HG02884 (cell line): ENCODE results near the gene SURF2.
A peak's percentile ranks its signal among the peaks of the same experiment; 100 is the strongest.

ENCODE experiments used
- ATAC-seq: cut with Tn5 transposase; IDR thresholded peaks from one replicate; pipeline ENCODE4 v1.9.1; 2021; ENCODE audit warnings: mild to moderate bottlenecking, moderate library complexity; ENCODE audit not compliant: unreplicated experiment

Gene SURF2

DNA sequence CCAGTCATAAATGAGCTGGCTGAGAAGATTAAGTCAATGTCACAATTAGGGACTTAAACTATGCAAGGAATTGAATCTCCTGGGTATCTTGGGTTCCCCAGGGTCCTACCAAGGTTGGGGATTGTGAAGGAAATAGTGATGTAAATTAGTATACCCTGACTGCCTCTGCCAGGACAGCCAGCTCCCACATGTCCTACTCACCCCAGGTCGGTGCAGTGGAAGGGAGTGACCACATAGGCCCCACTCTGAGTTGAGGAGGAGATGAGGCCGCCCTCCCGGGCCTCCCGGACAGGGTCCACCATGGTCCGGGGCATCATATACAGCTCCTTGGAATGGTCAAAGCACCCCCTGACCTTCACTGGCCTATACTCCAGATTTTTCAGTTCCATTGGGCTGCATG is 2.8 kb upstream of the SURF2 start:
- no peak for ATAC-seq

DNA sequence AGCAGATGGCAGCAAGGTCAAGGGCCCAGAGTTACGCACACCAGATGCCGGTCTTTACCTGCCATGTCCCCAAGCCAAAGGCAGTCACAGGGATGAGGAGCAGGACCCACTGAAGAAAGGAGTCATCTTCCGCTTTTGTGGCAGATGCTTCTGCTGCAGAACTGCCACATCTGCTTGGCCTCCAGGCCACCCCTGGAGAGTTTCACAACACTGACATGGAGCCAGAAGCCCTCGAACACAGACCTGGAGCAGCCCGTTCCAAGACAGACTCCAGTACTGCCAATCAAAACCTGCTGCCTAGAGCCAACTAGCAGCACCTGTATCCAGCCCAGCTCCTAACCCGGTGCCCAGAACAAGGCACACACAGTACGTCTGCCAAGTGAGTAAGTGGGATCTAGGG is 1.6 kb upstream of the SURF2 start:
- no peak for ATAC-seq

DNA sequence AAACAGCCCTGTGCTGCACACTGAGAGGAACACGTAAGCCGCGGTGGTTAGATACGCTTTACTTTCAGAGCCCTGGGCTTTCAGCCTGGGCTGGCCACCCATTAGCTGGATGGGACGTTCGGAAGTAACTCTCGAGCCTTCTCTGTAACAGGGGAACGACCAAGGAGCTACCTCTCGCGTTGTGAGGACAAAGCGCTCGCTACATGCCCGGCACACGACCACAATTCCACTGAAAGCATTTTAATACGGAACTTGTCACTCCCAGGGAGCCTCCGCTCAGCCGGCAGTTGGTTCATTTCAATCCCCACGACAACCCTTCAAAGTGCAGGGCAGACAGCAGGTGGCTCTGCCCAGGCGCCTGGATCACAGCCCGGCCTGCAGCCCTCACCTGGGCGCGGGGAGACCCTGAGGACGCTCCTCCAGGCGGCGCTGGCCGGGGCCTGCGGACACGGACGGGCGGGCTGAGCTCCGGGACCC is 431 bp upstream of the SURF2 start:
- no peak for ATAC-seq

DNA sequence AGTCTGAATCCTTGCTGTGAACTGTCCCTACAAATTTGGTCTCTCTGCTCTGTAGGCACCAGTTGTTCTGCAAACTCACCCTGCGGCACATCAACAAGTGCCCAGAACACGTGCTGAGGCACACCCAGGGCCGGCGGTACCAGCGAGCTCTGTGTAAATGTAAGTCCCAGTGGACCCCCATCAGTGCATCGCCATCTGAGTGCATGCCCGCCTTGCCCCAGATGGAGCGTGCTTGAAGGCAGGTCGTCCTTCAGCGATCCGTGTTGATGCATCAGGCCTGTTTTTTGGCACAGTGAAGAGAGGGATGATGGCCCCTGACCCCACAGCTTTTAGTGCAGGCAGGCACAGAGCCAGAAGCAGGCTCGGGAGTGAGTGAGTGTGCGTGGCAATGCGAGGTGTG is 1.3 kb downstream of the SURF2 start:
- no peak for ATAC-seq

DNA sequence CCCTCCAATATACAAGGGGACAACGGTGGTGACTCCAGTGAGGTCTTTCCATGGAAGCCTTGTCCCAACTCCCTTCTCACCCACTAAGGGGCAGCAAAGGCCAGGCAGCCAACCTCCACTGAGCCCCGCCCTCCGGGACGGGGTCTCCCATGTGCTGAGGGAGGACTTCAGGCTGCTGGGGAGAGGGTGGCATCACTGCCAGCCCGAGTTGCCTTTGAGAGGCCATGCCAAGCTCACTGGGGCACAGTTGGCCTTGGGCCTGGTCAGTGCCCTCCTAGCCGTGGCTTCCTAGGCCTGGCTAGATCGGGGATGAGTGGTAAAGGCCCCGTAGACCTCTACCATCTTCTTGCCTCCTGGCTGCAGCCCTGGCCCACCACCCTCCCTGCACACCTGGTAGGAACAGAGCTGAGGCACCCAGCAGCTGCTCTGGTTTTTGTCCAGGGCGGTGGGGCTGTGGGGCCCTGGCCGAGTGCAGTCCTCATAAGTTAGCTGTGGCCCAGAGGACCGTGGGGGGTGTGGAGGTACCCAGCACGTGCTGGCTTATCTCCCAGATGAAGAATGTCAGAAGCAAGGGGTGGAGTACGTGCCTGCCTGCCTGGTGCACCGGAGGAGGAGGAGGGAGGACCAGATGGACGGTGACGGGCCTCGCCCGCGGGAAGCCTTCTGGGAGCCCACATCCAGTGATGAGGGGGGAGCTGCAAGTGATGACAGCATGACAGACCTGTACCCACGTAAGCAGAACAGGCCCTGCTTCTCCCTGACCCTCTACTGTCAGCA is 3.2 kb downstream of the SURF2 start:
- no peak for ATAC-seq

DNA sequence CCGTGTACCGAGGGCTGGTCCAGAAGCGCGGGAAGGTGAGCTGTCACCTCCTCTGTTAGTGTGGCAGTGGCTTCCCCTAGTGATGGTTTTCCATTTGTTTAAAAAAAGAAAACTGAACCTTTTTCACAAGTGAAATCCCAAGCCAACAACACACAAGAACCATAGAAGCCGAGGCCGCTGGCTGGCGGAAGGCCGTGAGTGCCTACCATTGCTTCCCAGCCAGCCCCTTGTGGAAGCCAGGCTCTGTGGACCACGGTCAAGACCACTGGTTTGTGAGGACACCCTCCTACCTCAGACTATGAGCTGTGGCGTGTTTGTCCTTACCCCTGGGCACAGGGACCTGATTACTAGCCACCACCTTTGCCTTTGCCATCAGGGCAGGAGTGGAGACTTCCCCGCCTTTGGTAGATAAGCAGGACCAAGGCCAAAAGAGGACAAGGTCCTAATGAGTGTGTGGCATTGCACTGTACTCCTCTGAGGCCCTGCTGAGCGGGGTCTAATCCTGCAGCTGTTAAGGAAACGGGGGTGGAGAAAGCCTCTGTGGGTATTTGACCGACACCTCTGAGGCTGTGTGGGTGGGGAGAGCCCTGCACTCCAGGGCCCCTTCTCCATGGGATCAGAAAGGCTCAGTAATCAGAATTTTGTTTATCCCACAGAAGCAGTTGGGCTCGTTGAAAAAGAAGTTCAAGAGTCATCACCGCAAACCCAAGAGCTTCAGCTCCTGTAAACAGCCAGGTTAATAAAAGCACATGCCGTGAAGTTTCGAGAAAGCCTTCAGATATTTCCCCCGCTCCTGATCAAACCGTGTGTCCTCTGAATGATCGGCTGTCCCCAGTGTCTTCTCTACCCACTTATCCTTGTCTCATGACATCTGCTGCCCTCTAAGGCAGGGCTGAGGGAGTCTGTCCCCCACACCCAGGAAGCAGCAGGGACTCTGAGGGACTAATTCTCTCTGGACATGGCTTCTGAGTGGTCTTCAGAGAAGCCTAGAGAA is 4.3 kb downstream of the SURF2 start:
- ATAC-seq, result no peak

DNA sequence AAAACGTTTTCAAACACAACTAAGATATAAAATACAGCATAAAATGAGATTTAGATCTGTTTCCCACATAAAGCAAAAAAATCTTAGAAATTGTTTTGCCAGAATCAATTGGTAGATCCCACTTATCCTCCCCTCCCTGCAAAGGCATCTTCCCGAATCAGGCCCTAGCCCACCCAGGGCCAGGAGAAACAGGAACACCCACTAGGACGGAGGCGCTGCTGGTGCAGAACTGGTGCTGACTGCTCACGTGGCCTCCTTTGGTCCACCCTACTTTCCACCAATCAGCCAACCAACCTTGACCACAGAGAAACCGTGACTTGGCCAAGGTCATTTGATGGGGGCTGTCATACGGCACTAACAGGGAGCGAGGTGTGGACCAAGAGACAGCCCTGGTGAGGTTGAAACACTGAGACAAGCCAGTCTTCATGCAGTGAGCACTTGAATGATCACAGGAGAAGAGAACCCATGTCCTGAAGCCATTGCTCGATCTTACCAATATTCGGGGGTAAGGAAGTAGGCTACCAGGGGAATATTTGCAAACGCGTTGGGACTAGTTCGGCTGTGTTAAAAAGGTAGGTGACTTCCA is 5.2 kb downstream of the SURF2 start:
- ATAC-seq, result no peak

DNA sequence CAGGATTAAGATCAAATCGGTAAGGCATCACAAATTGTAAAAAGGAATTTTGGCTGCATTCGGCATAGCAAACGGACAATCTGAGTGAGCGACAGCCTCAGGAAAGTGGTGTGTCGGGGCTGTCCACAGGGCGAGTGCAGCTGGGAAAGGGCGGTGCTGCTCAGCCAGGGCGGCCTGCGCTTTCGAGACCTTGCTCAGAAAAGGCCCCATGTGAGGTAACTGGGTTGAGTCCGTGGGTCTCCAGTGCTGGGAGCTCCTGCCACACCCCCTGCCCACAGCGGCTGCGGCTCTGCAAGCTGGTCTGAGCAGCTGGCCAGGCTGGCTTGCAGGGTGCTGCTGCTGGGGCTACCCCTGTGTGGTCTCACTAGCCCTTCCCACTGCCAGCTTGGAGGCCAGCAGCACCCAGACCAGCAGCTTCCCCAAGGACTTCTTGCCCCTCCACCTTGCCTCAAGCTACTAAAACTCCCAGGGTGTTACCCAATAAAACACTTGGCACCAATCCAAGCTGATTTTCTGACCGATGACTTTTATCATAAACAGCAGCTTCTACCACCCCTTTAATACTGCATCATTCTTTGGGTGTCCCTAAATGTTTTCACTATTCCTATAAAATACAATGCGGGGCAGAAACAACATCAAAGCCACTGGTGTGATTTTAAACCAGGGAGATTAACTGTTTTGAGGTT is 6.2 kb downstream of the SURF2 start:
- ATAC-seq, result no peak

DNA sequence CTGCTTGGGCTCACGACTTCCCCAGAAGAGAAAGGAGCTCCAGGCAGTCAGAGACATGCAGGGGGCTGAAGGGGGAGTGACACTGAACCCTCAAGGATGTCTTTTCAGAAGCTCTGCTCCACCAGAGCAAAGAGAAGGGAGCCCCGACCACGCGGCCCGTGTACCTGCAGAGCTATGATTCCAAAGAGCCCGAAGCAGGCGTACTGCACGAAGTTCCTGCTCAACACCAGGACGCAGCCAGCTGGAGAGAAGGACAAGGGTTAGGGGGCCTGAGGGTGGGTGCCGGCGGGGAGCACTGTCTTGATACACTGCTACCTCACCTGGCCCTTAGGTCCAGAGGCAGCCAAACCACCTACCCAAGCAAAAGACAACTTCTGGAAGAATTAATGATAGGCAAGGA is 10.1 kb downstream of the SURF2 start:
- no peak for ATAC-seq

DNA sequence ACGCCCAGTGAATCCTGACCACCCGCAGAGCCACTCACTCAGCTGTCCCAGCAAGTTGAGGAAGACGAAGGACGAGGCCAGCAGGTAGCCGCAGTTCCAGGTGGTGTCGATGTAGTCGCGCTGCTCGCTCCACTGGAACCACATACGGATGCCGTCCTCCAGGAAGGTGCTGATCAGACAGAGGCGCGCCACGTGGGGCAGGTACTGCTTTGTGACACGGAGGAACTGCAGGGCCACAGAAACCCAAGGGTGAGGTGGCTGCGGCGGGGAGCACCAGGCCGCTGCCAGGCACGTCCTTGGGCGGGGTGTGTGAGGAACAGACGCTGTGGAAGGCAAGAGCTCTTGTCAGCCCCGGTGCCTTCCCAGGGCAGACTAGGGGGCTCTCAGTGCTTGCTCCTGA is 10.9 kb downstream of the SURF2 start:
- ATAC-seq, result no peak

DNA sequence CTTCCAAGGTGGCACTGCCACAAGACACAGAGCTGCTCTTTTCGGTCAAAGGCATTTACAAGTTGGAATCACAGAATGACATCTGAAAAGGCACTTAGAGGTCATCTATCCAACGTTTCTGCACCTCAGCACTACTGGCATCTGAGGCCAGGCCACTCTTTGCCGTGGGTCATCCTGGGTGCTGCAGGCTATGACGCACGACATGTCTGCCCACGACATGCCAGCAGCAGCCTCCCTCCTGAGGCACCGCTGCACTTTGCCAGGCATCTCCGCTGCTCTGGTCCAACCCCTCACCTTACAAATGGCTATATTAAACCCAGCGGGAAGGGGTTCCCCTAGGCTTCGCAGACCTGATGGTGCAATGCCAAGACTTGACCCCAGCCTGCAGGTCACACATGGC is 11.4 kb downstream of the SURF2 start:
- no peak for ATAC-seq

DNA sequence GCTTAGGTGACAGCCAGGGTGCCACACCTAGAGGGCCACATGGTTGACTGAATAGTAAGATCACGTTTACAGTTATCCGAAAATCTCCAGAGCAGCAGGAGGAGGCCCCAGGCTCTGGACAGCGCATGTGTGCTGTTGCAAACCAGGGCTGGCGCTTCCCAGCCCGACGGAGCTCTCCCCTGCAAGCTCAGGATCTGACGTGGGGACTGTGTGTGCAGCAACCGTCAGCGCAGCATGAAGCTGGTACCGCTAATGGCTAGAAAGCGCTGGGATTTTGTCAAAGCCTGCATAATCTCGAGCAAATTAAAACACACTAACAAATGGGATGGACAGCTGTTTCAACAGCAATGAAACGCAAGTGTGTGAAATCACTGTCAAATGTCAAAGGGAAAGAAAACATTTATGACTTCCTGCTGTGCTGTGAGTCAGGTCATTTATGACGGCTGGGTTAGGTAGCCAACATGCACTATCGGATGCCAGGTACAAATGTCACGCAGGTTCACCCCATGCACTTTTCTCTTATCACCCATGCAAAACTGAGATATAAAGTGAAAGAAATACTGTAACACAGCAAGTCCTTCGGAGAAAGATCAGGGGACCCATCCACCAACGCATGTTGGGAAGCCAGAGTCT is 12.0 kb downstream of the SURF2 start:
- no peak for ATAC-seq

DNA sequence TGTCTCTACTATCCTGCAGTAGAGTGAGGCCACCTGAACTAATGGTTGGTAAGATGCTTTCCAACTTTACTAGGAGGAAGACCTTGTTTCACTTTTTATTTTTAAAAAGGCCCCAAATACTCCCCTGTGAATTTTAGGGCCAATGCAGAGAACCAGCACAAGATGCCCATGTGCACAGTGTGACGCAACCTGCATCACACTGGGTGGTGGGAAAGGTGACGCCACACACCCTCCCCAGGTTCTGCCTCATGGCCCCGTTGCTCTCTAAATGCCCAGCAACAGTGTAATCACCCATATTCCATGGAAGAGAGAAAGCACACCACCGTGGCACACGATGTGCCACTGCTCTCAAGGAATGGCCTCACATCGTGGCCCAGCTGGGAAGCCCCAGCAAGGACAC is 13.1 kb downstream of the SURF2 start:
- no peak for ATAC-seq

DNA sequence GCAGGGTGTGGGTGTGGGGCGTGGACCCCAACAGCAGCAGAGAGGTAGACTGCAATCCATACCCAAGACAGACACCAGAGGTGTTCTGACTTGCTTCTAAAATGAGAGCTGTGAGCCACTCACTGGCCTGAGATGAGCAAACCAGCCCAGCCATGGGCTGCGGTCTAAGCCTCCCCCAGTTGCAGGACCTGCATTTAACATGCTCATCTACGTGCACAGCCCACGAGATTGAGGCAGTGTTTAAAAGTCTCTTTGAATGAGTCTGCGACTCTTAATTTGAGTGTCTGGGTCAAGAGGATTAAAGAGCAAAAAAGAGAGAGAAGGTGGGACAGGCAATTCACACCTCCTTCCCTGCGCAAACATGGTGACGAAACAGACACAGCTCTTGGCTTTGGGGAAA is 13.6 kb downstream of the SURF2 start:
- no peak for ATAC-seq

DNA sequence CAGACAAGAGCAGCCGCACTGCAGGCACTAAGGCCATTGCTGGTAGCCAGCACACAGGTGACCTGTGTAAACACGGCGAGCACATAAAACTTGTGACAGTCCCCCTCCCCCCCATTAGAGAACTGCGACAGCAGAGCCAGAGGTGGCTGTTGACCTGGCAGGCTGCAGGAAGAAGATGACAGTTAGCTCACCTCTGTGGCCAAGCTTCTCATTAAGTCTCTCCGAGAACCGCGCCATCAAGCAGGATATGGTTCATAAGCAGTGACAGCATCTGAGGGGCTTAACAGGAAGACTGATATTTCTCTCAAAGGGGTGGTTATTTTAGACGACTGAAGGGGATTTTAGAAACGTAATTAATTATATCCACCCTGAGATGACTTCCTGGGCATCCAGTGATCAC is 14.3 kb downstream of the SURF2 start:
- ATAC-seq, result no peak

DNA sequence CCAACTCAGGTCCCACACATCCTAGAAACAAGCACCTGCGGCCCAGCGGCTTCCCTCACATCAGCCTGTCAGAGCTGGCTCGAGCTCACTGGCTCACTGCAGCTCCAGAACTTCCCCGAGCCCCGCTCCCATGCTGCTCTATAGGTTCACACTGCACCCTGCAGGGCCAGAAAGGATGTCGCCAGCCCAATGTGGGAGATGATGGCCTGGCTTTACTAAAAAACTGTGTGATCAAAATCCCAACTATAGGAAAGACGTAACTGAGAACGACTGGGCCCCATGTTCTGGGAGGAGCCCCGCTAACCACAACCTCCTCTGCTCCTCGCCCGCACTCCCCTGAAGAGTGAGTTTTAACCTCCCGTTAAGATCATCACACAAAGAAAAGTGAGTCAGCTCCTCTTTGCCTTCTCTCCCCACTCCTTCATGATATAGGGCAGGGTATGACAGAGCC is 14.9 kb downstream of the SURF2 start:
- ATAC-seq, result no peak

DNA sequence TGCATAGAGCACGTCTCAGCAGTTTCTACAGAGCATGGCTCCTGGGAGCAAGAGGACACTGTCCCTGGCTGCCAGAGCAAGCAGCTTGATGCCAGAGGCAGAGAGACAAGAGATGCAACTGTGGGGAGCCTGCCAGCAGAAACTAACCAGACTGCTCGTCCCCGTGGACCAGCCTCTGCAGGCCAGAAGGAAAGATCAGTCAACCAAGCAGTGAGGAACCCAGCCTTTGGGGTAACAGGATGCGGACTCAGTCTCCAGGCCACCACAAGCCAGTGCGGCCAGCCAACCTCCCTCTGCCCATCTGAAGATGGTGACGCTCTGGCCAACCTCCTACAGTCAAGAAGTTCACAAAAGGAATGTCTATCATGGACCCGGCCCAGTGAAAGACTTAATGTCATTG is 15.8 kb downstream of the SURF2 start:
- no peak for ATAC-seq

DNA sequence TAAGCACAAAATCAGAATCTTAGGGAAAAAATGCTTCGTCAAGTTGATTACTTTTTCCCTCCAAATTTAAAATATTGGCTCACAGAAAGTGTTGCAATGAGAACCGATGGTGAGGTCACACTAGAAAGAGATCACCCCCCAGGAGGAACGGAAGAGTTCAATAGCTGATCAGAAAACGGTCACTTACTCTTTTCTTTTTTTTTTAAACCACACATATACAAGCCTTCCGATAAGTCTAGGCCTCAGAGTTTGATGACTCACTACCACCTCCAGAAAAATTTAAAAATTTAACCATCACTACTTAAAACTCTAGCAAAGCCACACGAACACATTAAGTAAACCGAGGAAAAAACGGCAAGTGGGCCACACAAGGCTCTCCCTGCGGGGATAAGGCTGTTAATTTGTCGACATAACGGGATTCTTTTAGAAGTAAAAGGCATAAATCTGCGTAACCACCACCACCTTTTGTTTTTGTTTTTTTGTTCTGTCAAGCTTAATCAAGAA is 18.3 kb downstream of the SURF2 start:
- ATAC-seq, result no peak

DNA sequence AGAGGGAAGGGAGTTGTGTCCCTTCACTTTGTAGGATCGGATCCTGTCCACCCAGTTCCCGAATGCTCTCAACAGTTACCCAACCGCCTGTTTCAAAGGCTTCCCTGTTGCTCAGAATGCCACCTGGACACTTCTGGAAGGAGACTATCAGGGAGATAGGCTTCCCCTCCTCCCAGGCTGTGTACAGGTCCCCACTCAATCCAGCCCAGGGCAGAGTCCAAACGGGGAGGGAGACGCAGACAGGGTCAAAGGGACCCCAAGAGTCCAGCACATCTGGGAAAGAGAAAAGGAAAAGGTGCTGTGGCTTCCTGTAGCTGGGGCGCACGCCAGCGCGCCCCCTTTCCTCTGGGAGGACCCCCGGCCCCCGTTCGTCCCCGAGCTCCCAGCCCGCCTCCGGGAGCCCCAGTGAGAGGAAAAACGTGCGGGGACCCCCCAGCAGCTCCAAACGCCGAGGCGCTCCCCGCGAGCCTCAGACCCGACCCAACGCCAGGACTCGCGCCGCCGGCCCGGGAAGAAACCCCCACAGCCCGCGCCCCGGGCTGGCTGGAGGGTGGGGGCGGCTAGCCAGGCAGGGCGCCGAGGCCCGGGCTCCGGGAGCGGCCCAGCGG is 18.9 kb downstream of the SURF2 start:
- ATAC-seq, result peak; percentile 9
